ENCODE measurements around the gene MON1A.
"Not testable (repeated sequence)": the region's sequence is repeated elsewhere in the genome, so short reads cannot be mapped to it uniquely, and the experiment has no call there.

MON1A gene, protein sequence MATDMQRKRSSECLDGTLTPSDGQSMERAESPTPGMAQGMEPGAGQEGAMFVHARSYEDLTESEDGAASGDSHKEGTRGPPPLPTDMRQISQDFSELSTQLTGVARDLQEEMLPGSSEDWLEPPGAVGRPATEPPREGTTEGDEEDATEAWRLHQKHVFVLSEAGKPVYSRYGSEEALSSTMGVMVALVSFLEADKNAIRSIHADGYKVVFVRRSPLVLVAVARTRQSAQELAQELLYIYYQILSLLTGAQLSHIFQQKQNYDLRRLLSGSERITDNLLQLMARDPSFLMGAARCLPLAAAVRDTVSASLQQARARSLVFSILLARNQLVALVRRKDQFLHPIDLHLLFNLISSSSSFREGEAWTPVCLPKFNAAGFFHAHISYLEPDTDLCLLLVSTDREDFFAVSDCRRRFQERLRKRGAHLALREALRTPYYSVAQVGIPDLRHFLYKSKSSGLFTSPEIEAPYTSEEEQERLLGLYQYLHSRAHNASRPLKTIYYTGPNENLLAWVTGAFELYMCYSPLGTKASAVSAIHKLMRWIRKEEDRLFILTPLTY

GRCh38 chr3:49929291-49930167 is at the start of gene MON1A:
MON1A (minus strand) TSS chr3:49929811; CDS start chr3:49913346, 16,465 bp downstream.
- peak; percentile 83 for DNase-seq

- DNase-seq = no peak
These were observed 47.3 kb upstream of the MON1A start for GRCh38 chr3:49976942-49977341.

DNA sequence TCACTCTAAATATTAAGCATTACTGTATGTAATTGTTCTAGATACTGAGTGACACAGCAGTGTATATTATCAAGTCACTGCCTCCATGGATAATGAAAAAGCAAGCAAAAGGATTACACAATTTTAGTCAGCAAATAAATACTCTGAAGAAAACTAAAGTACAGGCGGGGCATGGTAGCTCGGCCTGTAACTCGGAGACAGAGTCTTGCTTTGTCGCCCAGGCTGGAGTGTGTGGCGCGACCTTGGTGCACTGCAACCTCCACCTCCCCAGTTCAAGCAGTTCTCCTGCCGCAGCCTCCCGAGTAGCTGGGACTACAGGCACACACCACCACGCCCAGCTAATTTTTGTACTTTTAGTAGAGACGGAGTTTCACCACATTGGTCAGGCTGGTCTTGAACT is 43.0 kb upstream of the MON1A start:
- DNase-seq = no peak

- DNase-seq = no peak
These were observed 38.7 kb upstream of the MON1A start for GRCh38 chr3:49968346-49968745.

GRCh38 chr3:49967291-49967690 is 37.7 kb upstream of the MON1A start:
- DNase-seq = no peak

DNA sequence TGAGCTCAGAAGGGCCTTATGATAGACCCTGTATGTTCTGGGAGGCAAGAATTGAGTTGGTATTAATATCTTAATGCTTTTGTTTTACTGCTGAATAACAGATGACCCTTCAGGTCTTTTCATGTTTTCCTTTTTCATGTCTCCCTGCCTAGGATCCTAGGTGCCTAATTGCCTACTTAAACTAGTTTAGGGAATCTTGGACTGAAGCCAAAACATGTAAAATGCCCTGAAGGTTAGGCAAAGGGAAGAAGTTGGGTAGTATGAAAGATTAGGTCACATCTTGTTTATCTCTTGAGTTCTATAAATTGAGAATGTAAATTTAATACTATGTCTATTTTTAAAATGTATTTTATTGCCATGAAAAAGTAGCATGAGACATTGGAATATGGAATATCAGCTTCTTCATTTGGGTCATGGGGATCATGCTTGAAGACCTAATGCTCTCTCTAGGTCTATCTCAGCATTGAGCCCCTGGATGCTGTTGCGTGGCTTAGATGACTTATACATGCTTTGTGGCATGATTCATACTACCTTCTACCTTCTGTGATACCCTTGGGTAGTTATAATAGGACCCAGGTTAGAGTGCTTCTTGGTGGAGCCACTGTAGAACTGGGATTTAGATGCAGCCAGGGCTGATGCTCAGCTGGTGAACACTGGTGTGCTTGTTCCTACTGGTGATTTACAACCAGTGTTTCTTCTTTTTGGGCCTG is 36.8 kb upstream of the MON1A start:
- no peak for DNase-seq

- DNase-seq = no peak
These were observed 26.0 kb upstream of the MON1A start for GRCh38 chr3:49955636-49956035.

GRCh38 chr3:49952924-49953323 is 23.3 kb upstream of the MON1A start:
- DNase-seq = no peak

- no peak for DNase-seq
These were observed 13.0 kb upstream of the MON1A start for GRCh38 chr3:49942651-49943050.

- DNase-seq = no peak
These were observed 11.1 kb upstream of the MON1A start for GRCh38 chr3:49940667-49941249.

- DNase-seq = peak; percentile 92
These were observed 10.5 kb upstream of the MON1A start, which contains the start of gene RBM6 for GRCh38 chr3:49939858-49940666. RBM6 (plus strand) TSS chr3:49940150; CDS start chr3:49962642, 22,492 bp downstream.

DNA sequence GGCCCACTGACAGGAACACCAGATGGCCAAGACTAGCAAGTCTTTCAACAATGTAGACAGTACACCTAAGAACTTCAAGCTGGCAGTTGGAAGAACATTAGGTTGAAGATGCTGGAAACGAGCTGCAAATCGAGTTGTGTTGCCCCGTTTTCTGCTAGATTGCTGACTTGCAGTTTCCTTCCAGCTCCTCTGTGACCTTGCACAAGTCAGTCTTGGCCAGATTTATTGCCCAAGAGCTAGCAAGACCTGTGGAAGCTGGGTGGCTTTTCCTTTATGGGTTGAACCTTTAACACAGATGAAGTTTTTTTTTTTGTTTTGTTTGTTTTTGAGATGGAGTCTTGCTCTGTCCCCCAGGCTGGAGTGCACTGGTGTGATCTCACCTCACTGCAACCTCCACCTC is 7.5 kb upstream of the MON1A start:
- DNase-seq = no peak

GRCh38 chr3:49932281-49932680 is 2.7 kb upstream of the MON1A start:
- not testable (repeated sequence) for DNase-seq

- no peak for DNase-seq
These were observed 1.3 kb upstream of the MON1A start for GRCh38 chr3:49930922-49931321.

GRCh38 chr3:49930168-49930690 is 618 bp upstream of the MON1A start:
- DNase-seq = no peak

DNA sequence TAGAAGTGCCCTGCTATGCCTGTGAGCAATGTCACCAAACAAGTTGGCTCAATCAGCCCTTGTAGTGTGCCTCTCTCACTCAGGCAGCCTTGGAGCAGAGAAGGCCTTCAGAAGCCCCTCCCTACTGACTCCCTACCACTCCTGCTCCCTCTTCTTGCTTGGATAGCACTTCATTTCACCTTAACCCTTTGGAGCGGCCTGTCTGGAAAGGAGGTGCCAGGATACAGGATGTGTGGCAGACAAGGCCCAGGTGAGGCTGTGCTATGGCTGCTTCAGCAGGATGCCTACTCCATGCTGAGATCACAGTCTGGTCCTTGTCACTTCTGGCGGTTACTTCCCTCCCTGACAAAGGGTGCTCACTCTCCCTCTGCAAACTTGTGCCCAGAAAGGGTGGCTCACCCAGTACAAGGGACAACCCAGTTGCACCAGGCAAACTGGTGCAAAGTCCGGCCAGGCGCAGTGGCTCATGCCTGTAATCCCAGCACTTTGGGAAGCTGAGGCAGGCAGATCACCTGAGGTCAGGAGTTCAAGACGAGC is 1.1 kb downstream of the MON1A start:
- DNase-seq = no peak

- DNase-seq = no peak
These were observed 1.8 kb downstream of the MON1A start for GRCh38 chr3:49927798-49928197.

DNA sequence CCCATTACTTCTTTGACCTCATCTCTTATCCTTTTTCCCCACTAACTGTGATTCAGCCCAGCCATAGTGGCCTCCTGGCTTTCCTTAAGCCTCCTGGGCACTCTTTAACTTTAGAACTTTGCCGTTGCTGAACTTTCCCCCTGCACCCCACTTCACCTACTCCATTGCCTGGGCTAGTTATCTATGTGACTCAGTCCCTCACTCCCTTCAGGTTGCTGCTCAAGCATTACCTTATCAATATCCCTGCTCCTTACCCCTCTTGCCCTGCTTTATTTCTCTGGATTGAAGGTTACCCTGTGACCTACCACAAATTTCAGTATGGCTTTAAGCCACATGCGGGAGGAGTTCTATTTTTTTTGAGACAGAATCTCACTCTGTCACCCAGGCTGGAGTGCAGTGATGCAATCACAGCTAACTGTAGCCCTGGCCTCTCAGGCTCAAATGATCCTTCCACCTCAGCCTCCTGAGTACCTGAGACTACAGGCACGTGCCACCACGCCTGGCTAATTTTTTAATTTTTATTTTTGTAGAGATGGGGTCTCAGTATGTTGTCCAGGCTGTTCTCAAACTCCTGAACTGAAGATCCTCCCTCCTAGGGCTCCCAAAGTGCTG is 3.4 kb downstream of the MON1A start:
- no peak for DNase-seq

- DNase-seq = no peak
These were observed 4.1 kb downstream of the MON1A start for GRCh38 chr3:49925485-49925884.

DNA sequence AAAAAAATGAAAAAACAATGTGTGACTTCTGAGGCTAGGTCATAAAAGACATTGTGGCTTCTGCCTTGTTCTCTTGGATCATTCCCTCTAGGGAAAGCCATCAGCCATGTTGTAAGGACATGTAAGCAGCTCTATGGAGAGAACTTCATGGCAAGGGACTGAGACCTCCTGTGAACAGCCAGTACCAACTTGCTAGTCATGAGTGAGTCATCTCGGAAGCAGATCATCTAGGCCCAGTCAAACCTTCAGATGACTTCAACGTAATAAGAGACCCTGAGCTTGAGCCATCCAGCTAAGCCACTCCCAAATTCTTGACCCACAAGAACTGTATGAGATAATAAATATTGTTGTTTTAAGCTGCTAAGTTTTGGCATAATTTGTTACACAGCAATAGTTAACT is 4.9 kb downstream of the MON1A start:
- no peak for DNase-seq

All from activated CD4-positive, alpha-beta T cell treated with anti-CD3 and anti-CD28 coated beads, Interleukin-2, amount 50 U/mL, for 1 hour (primary cell).